GM12878 (cell line): ENCODE data around the gene ATG9B. TPM values are rescaled to one million over a fixed set of nuclear protein-coding genes. Genes with fewer than 3 reads are reported as not detected.
A peak's percentile ranks its signal among the peaks of the same experiment; 100 is the strongest.

Source experiments
- ATAC-seq: fragments of 200-7000 bp; cut with Tn5 transposase; 3 replicates; pipeline ENCODE4 v1.9.1; 2020; ENCODE audit warnings: mild to moderate bottlenecking, moderate library complexity
- BruUV-seq: library from RNA; stranded (reverse); fragments of 400-500 nt; replicated peaks from 2 replicates; lab custom pipeline; 2021; lab: Mats Ljungman, UMichigan
- CTCF ChIA-PET: fragments of 300-600 bp; sonication (Branson Sonifier 250); formaldehyde crosslinking; extraction: SDS; loops from one replicate; lab custom pipeline; 2021; ENCODE audit warnings: inconsistent platforms; lab: Yijun Ruan, JAX
- POLR2A ChIA-PET: fragments of 350-600 bp; formaldehyde crosslinking; extraction: SDS; loops from one replicate; lab custom pipeline; 2021; ENCODE audit warnings: inconsistent platforms; lab: Charles Lee
- RAD21 ChIA-PET: fragments of 300-600 bp; sonication (Branson Sonifier 250); formaldehyde crosslinking; loops from one replicate; lab custom pipeline; 2023; ENCODE audit warnings: antibody characterized with exemption; ENCODE audit not compliant: unreplicated experiment; lab: Charles Lee
- SMC1A ChIA-PET: fragments of 300-600 bp; sonication (Branson Sonifier 250); formaldehyde crosslinking; loops from one replicate; lab custom pipeline; 2023; ENCODE audit not compliant: unreplicated experiment, uncharacterized antibody; lab: Charles Lee
- DNase-seq: peaks from one replicate; pipeline ENCODE4 v3.0.0-alpha.2; 2011; ENCODE audit warnings: low read depth, low spot score
- FAIRE-seq: peaks from 3 replicates; lab custom pipeline; 2011; peaks lifted over from hg19 to GRCh38; lab: Jason Lieb, UNC
- H2AFZ ChIP-seq: 2 replicates; pipeline ENCODE4 v1.6.0; 2011; ENCODE audit warnings: low read depth, low read length, control low read depth; ENCODE audit not compliant: control insufficient read depth
- H3K27ac ChIP-seq: 2 replicates; pipeline ENCODE4 v1.5.1; 2011; ENCODE audit warnings: control low read depth; ENCODE audit not compliant: control insufficient read depth, insufficient read depth
- H3K27me3 ChIP-seq, 2 experiments: replicated peaks in 1 of 2; 2 replicates each; pipeline versions ENCODE4 v1.6.0 to v1.6.1; 2011; ENCODE audit warnings: low read length in 1 of 2; ENCODE audit not compliant: control insufficient read depth in 2 of 2, insufficient read depth in 2 of 2
- H3K36me3 ChIP-seq, 2 experiments: 2 replicates each; pipeline ENCODE4 v1.5.1; 2011; ENCODE audit warnings: low read length in 1 of 2; ENCODE audit not compliant: control insufficient read depth in 2 of 2, insufficient read depth in 2 of 2
- H3K4me1 ChIP-seq: 2 replicates; pipeline ENCODE4 v1.6.1; 2011; ENCODE audit warnings: mild to moderate bottlenecking, low read length, moderate library complexity, mixed read lengths; ENCODE audit not compliant: control insufficient read depth, insufficient read depth
- H3K4me2 ChIP-seq: 2 replicates; pipeline ENCODE4 v1.6.0; 2011; ENCODE audit warnings: control low read depth; ENCODE audit not compliant: control insufficient read depth, insufficient read depth
- H3K4me3 ChIP-seq: fragments of 200-600 bp; sonication (generic); 2 replicates; pipeline ENCODE4 v1.5.1; 2016
- H3K79me2 ChIP-seq: 2 replicates; pipeline ENCODE4 v1.6.0; 2011; ENCODE audit warnings: low read length; ENCODE audit not compliant: control insufficient read depth, insufficient read depth
- H3K9ac ChIP-seq: 2 replicates; pipeline ENCODE4 v1.8.0; 2011; ENCODE audit warnings: low read length, control low read depth, mixed read lengths; ENCODE audit not compliant: control insufficient read depth, insufficient read depth
- H3K9me3 ChIP-seq: replicated peaks from 3 replicates; pipeline ENCODE4 v1.5.1; 2011; ENCODE audit warnings: mild to moderate bottlenecking, low read length; ENCODE audit not compliant: control insufficient read depth, insufficient read depth
- H4K20me1 ChIP-seq: 2 replicates; pipeline ENCODE4 v1.6.0; 2011; ENCODE audit not compliant: control insufficient read depth, insufficient read depth
- MYB ChIP-seq: fragments of 150-350 bp; IDR thresholded peaks from 2 replicates; pipeline ENCODE4 v1.6.1; 2014; ENCODE audit warnings: mild to moderate bottlenecking, low read depth, low read length, borderline replicate concordance
- POLR2A ChIP-seq: IDR thresholded peaks from 2 replicates; pipeline ENCODE4 v1.6.1; 2011; ENCODE audit warnings: low read depth, mild to moderate bottlenecking, low read length
- TCF7 ChIP-seq: IDR thresholded peaks from 2 replicates; pipeline ENCODE4 v1.6.1; 2014; ENCODE audit warnings: antibody characterized with exemption, borderline replicate concordance
- WGBS: methylation state at CpG from one replicate; pipeline ENCODE4 v1.1.6; 2016; ENCODE audit warnings: low lambda C conversion rate; ENCODE audit not compliant: insufficient replicate concordance, insufficient coverage; ENCODE audit errors: missing lambda C conversion rate; 5-methylcytosine and 5-hydroxymethylcytosine counted together
- in situ Hi-C: fragments of 300-500 bp; cut with MboI; formaldehyde crosslinking; loops from 9 replicates; pipeline ENCODE4 v1.14.3; 2018; ENCODE audit warnings: mixed read lengths
- intact Hi-C: fragments of 100-400 bp; cut with micrococcal nuclease; formaldehyde crosslinking; loops from one replicate; pipeline ENCODE4 v1.14.2; 2022; ENCODE audit not compliant: unreplicated experiment
- polyA plus RNA-seq, 11 experiments: library from polyadenylated mRNA; depleted of rRNA in 4 of 11; unstranded in 6 of 11; stranded (reverse) in 5 of 11; fragments of >200 nt; fragmentation: Nextera tagmentation in 4 of 11; fragmentation: Illumina TruSeq in 1 of 11; extraction: Ambion mirVana in 4 of 11; extraction: Trizol in 1 of 11; gene quantifications; 1 replicate in 1 of 11; 2 replicates in 10 of 11; pipeline versions ENCODE4 v1.2.1 to v1.2.3, GENCODE V29; 2011 to 2016; ENCODE audit warnings: inconsistent platforms in 2 of 11, missing spikeins in 2 of 11, low read depth in 1 of 11
- total RNA-seq, 4 experiments: library from RNA; depleted of rRNA in 3 of 4; stranded (reverse); fragments of >200 nt in 3 of 4; fragmentation: Illumina TruSeq in 1 of 4; extraction: Trizol in 1 of 4; gene quantifications; 2 replicates each; pipeline versions ENCODE4 v1.2.1 to v1.2.3, GENCODE V29; 2013 to 2021

Gene ATG9B
- total and polyA plus RNA-seq, 10 of the 15 experiments (the other 5 are each of a cell fraction or from before 2014, with no cell fraction given) = 0.01 to 0.83 (median 0.12) TPM; not detected in 2

- WGBS = 93% methylated on average over 38 of the region's 38 CpGs
- Histone ChIP-seq H4K20me1 (no peaks in the 10 kb centered on the region), H3K79me2 (no peaks in the 10 kb centered on the region), H3K4me2 (no peak overlapping the region), H3K9ac (no peak overlapping the region), H2AFZ (no peak overlapping the region), H3K9me3 (no peaks in the 10 kb centered on the region), H3K27me3 (no peaks in the 10 kb centered on the region; a peak in 1 of 4 replicates), H3K36me3 (no peaks in the 10 kb centered on the region), H3K4me3 (no peak overlapping the region), H3K4me1 (no peaks in the 10 kb centered on the region), H3K27ac (no peak overlapping the region)
- no peak for DNase-seq
- ATAC-seq = no peak
- ChIA-PET RAD21 (no interaction called here), SMC1A (no interaction called here), CTCF (no interaction called here), POLR2A (no interaction called here)
- no peak for FAIRE-seq
- BruUV-seq = no TSS peak
- in situ Hi-C loops = no loop called here
- intact Hi-C loops = no loop called here
- TF ChIP-seq MYB = no peak
- TF ChIP-seq POLR2A = peak; percentile 31; the same call in 1 of the 2 replicates
Measured at GRCh38 chr7:151048911-151049463, 24.7 kb upstream of the ATG9B start.

- no peak within 1 kb of the TSS for H3K27ac ChIP-seq
- H3K36me3 ChIP-seq = no peaks in the 10 kb centered on the region
- H3K9ac ChIP-seq = no peak within 1 kb of the TSS
- FAIRE-seq (no peak), ATAC-seq (no peak), DNase-seq (no peak)
- H3K27me3 ChIP-seq = no peaks in the 10 kb centered on the region; a peak in 1 of 4 replicates
- 77% methylated on average over 22 of the region's 22 CpGs for WGBS
- H4K20me1 ChIP-seq = no peaks in the 10 kb centered on the region
- H3K9me3 ChIP-seq = no peaks in the 10 kb centered on the region
- peak; percentile 9; the same call in 1 of the 2 replicates for TF ChIP-seq POLR2A
- no peak for TF ChIP-seq TCF7
- ChIA-PET POLR2A (no interaction called here), CTCF (no interaction called here), SMC1A (no interaction called here), RAD21 (no interaction called here)
- no peak within 1 kb of the TSS for H3K4me3 ChIP-seq
- no peaks in the 10 kb centered on the region for H3K79me2 ChIP-seq
- no peak within 1 kb of the TSS for H2AFZ ChIP-seq
- H3K4me2 ChIP-seq = no peak within 1 kb of the TSS
- no peaks in the 10 kb centered on the region for H3K4me1 ChIP-seq
- in situ Hi-C loops = no loop called here
- intact Hi-C loops = no loop called here
- no TSS peak for BruUV-seq
Measured at GRCh38 chr7:151047976-151048815, 23.9 kb upstream of the ATG9B start, which contains the start of gene ASIC3. Gene ASIC3, plus strand, starts transcription at chr7:151048531. Its CDS starts 355 bp downstream, at chr7:151048886.
